Measurements from ENCODE around the gene ITM2A. TPM values are rescaled to one million over a fixed set of nuclear protein-coding genes. Genes with fewer than 3 reads are reported as not detected.

Gene ITM2A
- total RNA-seq, 1 donor from 2014 or later: 13.3 TPM

GRCh38 chrX:79325263-79325958 lies 41.7 kb downstream of the ITM2A start:
- no peak for ATAC-seq (ENCODE audit: low read depth)
- no peak overlapping the region for H3K27ac Mint-ChIP-seq
- DNase-seq: no peak
- H3K4me1 Mint-ChIP-seq: no peaks in the 10 kb centered on the region
- no peak overlapping the region for H3K4me3 Mint-ChIP-seq
- H3K36me3 Mint-ChIP-seq (ENCODE audit: low read depth): no peaks in the 10 kb centered on the region
- no peak for TF ChIP-seq CTCF (IDR thresholded peaks at IDR 0.05)
- intact Hi-C loops (cut with micrococcal nuclease): no loop called here
- H3K9me3 Mint-ChIP-seq: no peaks in the 10 kb centered on the region
- ChIA-PET POLR2A (no interaction called here), CTCF (no interaction called here)
- no peaks in the 10 kb centered on the region for H3K27me3 Mint-ChIP-seq

Other genes with a start within 250 kb of the ITM2A start
- 18.4 and 20.5 TPM in 2 replicates for gene GPR174, start 222.6 kb downstream of the ITM2A start, total RNA-seq

Data from activated B cell treated with CpG ODN at 0.5 μM for 24 hours (primary cell).